ENCODE data around the gene SLCO4A1. TPM values are rescaled to one million over a fixed set of nuclear protein-coding genes. Genes with fewer than 3 reads are reported as not detected.

The SLCO4A1 gene
- total and polyA plus RNA-seq, 9 of the 15 experiments (the other 6 are each of a cell fraction or from before 2014, with no cell fraction given): 1.6 to 21.9 (median 12.8) TPM

DNA sequence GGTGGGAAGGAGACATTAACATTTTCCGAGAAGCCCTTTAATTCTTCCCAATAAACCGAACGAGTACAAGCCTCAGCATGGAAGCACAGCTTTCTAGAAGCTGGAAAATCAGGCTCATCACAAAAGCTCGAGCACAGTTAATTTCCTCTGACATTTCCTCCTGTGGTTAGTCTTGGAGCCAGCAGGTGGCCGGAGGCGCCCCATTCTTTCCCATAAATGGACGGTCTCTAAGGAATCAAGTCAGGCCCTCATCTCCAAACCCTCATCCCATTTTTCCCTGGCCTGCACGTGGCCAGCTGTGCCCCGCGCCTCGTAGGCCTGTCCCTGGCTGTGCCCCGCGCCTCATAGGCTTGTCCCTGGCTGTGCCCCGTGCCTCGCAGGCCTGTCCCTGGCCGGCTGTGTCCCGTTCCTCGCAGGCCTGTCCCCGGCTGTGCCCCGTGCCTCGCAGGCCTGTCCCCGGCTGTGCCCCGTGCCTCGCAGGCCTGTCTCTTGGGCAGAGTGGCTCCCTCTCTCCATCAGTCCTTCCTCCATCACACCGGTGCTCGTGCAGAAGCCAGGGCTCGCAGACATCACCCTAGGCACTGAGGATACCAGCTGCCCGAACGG, 46.7 kb downstream of the SLCO4A1 start:
- H3K27ac ChIP-seq (ENCODE audit: extremely low read depth, low read depth, low read length): no peak overlapping the region
- 28% methylated on average over 27 of the region's 29 CpGs for WGBS (ENCODE audit: insufficient coverage, low coverage, missing lambda C conversion rate)
- no peaks in the 10 kb centered on the region for H3K9me1 ChIP-seq (ENCODE audit: control insufficient read depth, insufficient read depth, low read length)
- H3K4me1 ChIP-seq (replicated peaks in 1 of 2; ENCODE audit: control insufficient read depth in 2 of 2, insufficient read depth in 2 of 2, low read length in 2 of 2): peaks cover 15 to 62% of the 10 kb centered on the region in 2 experiments
- no peak overlapping the region for H3K4me2 ChIP-seq (ENCODE audit: insufficient read depth, low read length)
- TF ChIP-seq SMARCA5 (IDR thresholded peaks at IDR 0.05) (no peak), RAD21 (CRISPR knock-in tag; conservative IDR thresholded peaks at IDR 0.05 in 1 of 2, IDR thresholded peaks at IDR 0.05 in 1 of 2) (peak in 1 of 2 experiments; percentile 28; a peak in 1 of 4 replicates)
- TF ChIP-seq, protein P1, sequence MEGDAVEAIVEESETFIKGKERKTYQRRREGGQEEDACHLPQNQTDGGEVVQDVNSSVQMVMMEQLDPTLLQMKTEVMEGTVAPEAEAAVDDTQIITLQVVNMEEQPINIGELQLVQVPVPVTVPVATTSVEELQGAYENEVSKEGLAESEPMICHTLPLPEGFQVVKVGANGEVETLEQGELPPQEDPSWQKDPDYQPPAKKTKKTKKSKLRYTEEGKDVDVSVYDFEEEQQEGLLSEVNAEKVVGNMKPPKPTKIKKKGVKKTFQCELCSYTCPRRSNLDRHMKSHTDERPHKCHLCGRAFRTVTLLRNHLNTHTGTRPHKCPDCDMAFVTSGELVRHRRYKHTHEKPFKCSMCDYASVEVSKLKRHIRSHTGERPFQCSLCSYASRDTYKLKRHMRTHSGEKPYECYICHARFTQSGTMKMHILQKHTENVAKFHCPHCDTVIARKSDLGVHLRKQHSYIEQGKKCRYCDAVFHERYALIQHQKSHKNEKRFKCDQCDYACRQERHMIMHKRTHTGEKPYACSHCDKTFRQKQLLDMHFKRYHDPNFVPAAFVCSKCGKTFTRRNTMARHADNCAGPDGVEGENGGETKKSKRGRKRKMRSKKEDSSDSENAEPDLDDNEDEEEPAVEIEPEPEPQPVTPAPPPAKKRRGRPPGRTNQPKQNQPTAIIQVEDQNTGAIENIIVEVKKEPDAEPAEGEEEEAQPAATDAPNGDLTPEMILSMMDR (IDR thresholded peaks at IDR 0.05 in 2 of 3, conservative IDR thresholded peaks at IDR 0.05 in 1 of 3; ENCODE audit: insufficient read depth in 2 of 3, low read depth in 1 of 3, low read length in 3 of 3): peak; percentile 28 to 49 (median 38); a peak in 4 of 6 replicates
- peaks cover 38 to 55% of the 10 kb centered on the region in 2 experiments for H3K27me3 ChIP-seq (ENCODE audit: control insufficient read depth in 2 of 2, insufficient read depth in 2 of 2, low read length in 2 of 2)
- no peaks in the 10 kb centered on the region for H3K9me3 ChIP-seq (replicated peaks; ENCODE audit: control insufficient read depth, insufficient read depth, low read depth, low read length)
- peak; percentile 37 for ATAC-seq
- ChIA-PET CTCF (ENCODE audit: low intra/inter-chr PET ratio) (interaction anchor here (0.6 kb wide), 1 partner anchor 9 kb away, joined by 5 read pairs; no protein-coding TSS in a partner anchor), POLR2A (interaction anchor here (0.5 to 0.7 kb wide), 3 partner anchors 97 to 130 kb away, joined by 3 read pairs; no protein-coding TSS in a partner anchor)
- BruUV-seq (replicated peaks): no TSS peak
- H2AFZ ChIP-seq (ENCODE audit: low read depth, low read length): no peak overlapping the region
- in situ Hi-C loops (cut with MboI): no loop called here
- H3K4me3 ChIP-seq: no peak overlapping the region
- FAIRE-seq: peak; percentile 35
- DNase-seq (ENCODE audit: extremely low read depth in 1 of 4, low spot score in 3 of 4): peak in 1 of 4 experiments; percentile 21
- H3K79me2 ChIP-seq (ENCODE audit: control insufficient read depth, insufficient read depth, low read length): no peaks in the 10 kb centered on the region
- intact Hi-C loops (cut with micrococcal nuclease): loop anchor here (5.0 kb wide), 1 partner anchor 103 kb away; no protein-coding TSS in a partner anchor
- no peaks in the 10 kb centered on the region for H3K36me3 ChIP-seq (ENCODE audit: control insufficient read depth, insufficient read depth, low read length)
- H3K9ac ChIP-seq (ENCODE audit: insufficient read depth in 1 of 2, low read depth in 2 of 2, low read length in 2 of 2): no peak overlapping the region
- 0 out of 2 replicates have a peak, but pooled peaks cover 3% of the 10 kb centered on the region for H4K20me1 ChIP-seq (replicated peaks; ENCODE audit: control insufficient read depth, insufficient read depth, low read length)

All from K562 (cell line).